ENCODE results near the gene DCN. TPM values are rescaled to one million over a fixed set of nuclear protein-coding genes. Genes with fewer than 3 reads are reported as not detected.
"Not testable (repeated sequence)": the region's sequence is repeated elsewhere in the genome, so short reads cannot be mapped to it uniquely, and the experiment has no call there.

Gene DCN, protein sequence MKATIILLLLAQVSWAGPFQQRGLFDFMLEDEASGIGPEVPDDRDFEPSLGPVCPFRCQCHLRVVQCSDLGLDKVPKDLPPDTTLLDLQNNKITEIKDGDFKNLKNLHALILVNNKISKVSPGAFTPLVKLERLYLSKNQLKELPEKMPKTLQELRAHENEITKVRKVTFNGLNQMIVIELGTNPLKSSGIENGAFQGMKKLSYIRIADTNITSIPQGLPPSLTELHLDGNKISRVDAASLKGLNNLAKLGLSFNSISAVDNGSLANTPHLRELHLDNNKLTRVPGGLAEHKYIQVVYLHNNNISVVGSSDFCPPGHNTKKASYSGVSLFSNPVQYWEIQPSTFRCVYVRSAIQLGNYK
- not detected for total RNA-seq

GRCh38 chr12:91182636-91183455 is at the start of gene DCN:
TSS of gene DCN (minus strand) at chr12:91182817. CDS start at chr12:91178552, 4,265 bp downstream.
- no peaks in the 10 kb centered on the region for H3K36me3 Mint-ChIP-seq (ENCODE audit: low read depth)
- no peaks in the 10 kb centered on the region for H3K4me1 Mint-ChIP-seq
- no peak within 1 kb of the TSS for H3K4me3 Mint-ChIP-seq
- peaks cover 4% of the 10 kb centered on the region for H3K27me3 Mint-ChIP-seq
- no peak for ATAC-seq (replicated peaks)
- H3K27ac Mint-ChIP-seq = no peak within 1 kb of the TSS
- no peaks in the 10 kb centered on the region for H3K9me3 Mint-ChIP-seq

GRCh38 chr12:91230841-91231240 is 48.2 kb upstream of the DCN start:
- H3K9me3 Mint-ChIP-seq = no peaks in the 10 kb centered on the region
- H3K27me3 Mint-ChIP-seq = peaks cover 3% of the 10 kb centered on the region
- ATAC-seq (replicated peaks) = no peak
- H3K36me3 Mint-ChIP-seq (ENCODE audit: low read depth) = no peaks in the 10 kb centered on the region
- no peak overlapping the region for H3K27ac Mint-ChIP-seq
- no peaks in the 10 kb centered on the region for H3K4me1 Mint-ChIP-seq
- no peak overlapping the region for H3K4me3 Mint-ChIP-seq

GRCh38 chr12:91226951-91227350 is 44.3 kb upstream of the DCN start:
- H3K36me3 Mint-ChIP-seq (ENCODE audit: low read depth) = no peaks in the 10 kb centered on the region
- no peak overlapping the region for H3K27ac Mint-ChIP-seq
- no peak overlapping the region for H3K4me3 Mint-ChIP-seq
- no peaks in the 10 kb centered on the region for H3K9me3 Mint-ChIP-seq
- H3K4me1 Mint-ChIP-seq = no peaks in the 10 kb centered on the region
- H3K27me3 Mint-ChIP-seq = peaks cover 3% of the 10 kb centered on the region
- no peak for ATAC-seq (replicated peaks)

DNA sequence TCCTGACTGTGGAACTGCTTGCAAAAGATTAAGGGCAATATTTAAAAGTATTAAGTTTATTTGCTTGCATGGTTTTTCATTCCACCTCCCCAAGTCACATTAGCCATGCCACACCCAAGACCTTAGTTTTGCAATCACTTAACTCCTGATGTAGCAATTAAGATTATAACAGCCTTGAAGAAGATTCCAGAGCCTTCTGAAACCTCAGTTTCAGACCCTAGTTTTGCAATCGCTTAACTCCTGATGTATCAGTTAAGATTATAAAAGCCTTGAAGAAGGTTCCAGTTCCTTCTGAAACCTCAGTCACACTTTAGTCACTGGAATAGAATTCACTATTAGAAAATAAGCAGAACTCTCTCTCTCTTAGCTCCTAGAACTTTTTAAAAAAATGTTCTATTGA is 42.7 kb upstream of the DCN start:
- Mint-ChIP-seq H3K4me1 (no peaks in the 10 kb centered on the region), H3K27me3 (peaks cover 3% of the 10 kb centered on the region), H3K9me3 (no peaks in the 10 kb centered on the region), H3K4me3 (no peak overlapping the region), H3K27ac (no peak overlapping the region), H3K36me3 (ENCODE audit: low read depth) (no peaks in the 10 kb centered on the region)
- ATAC-seq (replicated peaks) = no peak

DNA sequence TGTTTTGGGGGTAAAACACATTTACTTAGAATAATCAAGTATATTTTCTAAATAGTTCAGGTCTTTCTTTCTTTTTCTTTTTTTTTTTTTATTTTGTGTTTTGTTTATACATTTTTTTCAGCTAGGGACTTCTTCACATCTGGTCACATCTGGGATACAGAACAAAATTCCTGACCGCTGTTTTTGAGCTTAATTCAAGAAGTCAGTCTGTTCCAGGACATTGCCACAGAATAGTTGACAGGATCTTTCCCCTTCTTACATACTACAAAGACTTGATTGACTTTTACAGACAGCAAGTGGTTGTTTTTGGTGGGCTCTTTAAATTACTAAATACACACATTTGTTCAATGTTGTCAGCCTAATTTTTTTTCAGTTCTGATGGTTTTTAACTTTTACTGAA is 41.8 kb upstream of the DCN start:
- H3K27me3 Mint-ChIP-seq = peaks cover 3% of the 10 kb centered on the region
- H3K4me1 Mint-ChIP-seq = no peaks in the 10 kb centered on the region
- no peak for ATAC-seq (replicated peaks)
- H3K4me3 Mint-ChIP-seq = no peak overlapping the region
- no peak overlapping the region for H3K27ac Mint-ChIP-seq
- no peaks in the 10 kb centered on the region for H3K9me3 Mint-ChIP-seq
- no peaks in the 10 kb centered on the region for H3K36me3 Mint-ChIP-seq (ENCODE audit: low read depth)

DNA sequence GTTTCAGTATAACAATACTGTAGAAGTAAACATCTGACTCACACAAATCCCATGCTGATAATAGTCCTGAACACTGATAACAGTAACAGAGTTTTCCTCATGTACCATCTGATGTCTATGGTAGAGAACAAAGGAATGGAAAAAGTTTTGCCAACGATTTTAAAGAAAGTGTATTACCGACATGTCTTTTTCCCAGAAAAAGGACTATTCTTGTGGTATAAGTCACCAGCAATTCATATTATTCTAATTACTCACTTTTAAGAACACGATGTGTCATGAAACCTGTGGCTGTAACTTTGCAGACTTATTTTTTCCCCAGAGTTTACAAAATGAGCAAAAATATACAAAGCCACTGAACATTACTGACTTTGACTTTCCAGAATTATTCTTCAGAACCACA is 40.1 kb upstream of the DCN start:
- no peak overlapping the region for H3K4me3 Mint-ChIP-seq
- H3K27ac Mint-ChIP-seq = no peak overlapping the region
- H3K4me1 Mint-ChIP-seq = no peaks in the 10 kb centered on the region
- no peaks in the 10 kb centered on the region for H3K36me3 Mint-ChIP-seq (ENCODE audit: low read depth)
- no peak for ATAC-seq (replicated peaks)
- H3K9me3 Mint-ChIP-seq = no peaks in the 10 kb centered on the region
- H3K27me3 Mint-ChIP-seq = peaks cover 3% of the 10 kb centered on the region

- Mint-ChIP-seq H3K4me3 (no peak overlapping the region), H3K4me1 (no peaks in the 10 kb centered on the region), H3K27me3 (no peaks in the 10 kb centered on the region), H3K9me3 (no peaks in the 10 kb centered on the region), H3K36me3 (ENCODE audit: low read depth) (no peaks in the 10 kb centered on the region), H3K27ac (no peak overlapping the region)
- no peak for ATAC-seq (replicated peaks)
Observed at GRCh38 chr12:91219919-91220318, 37.3 kb upstream of the DCN start.

GRCh38 chr12:91219511-91219910 is 36.9 kb upstream of the DCN start:
- Mint-ChIP-seq H3K4me1 (no peaks in the 10 kb centered on the region), H3K27ac (no peak overlapping the region), H3K9me3 (no peaks in the 10 kb centered on the region), H3K4me3 (no peak overlapping the region), H3K27me3 (no peaks in the 10 kb centered on the region), H3K36me3 (ENCODE audit: low read depth) (no peaks in the 10 kb centered on the region)
- ATAC-seq (replicated peaks) = no peak

DNA sequence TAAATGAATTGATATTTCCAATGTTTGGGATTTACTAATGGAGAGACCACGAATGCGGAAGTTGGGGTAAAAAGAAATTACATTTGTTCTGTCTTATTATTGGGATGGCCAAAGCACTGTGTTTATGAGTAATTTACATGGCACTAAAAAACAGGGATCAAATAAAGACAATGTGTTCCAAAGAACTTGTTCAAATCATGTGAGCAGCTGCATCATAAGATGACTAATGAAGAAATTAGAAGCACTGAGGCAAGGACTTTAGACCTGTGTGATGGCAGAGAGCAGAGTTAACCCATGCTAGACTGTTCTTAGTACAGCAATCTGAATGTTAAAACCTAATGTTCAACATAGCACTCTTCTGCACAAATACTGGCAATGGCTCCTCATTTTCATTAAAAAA is 34.3 kb upstream of the DCN start:
- H3K4me3 Mint-ChIP-seq = no peak overlapping the region
- no peaks in the 10 kb centered on the region for H3K9me3 Mint-ChIP-seq
- no peak overlapping the region for H3K27ac Mint-ChIP-seq
- no peaks in the 10 kb centered on the region for H3K27me3 Mint-ChIP-seq
- no peak for ATAC-seq (replicated peaks)
- no peaks in the 10 kb centered on the region for H3K4me1 Mint-ChIP-seq
- H3K36me3 Mint-ChIP-seq (ENCODE audit: low read depth) = no peaks in the 10 kb centered on the region

DNA sequence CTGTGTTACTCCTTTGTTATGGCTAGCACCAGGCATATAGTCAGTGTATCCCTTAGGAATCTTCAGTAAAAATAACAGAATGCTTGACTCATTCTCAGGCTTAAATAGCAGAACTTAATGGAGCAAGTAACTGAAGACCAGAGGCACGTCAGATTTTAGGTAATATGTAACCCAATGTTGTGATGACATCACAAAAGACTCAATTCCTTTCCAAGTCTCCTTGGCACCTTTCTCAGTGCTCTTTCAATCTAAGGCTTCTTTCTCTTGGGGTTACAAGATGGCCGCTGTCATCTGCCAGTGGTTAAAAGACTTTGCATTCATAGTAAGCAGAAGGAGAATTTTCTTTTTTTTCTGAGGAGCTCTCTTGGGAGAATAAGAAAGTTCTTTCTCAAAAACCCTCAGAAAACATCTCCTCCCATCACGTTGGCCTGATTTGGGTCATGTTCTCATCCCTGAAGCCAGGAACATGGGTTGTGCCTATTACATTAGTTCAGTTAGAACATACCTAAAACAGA is 33.4 kb upstream of the DCN start:
- no peaks in the 10 kb centered on the region for H3K27me3 Mint-ChIP-seq
- no peak overlapping the region for H3K27ac Mint-ChIP-seq
- ATAC-seq (replicated peaks) = no peak
- no peaks in the 10 kb centered on the region for H3K36me3 Mint-ChIP-seq (ENCODE audit: low read depth)
- no peaks in the 10 kb centered on the region for H3K9me3 Mint-ChIP-seq
- no peak overlapping the region for H3K4me3 Mint-ChIP-seq
- no peaks in the 10 kb centered on the region for H3K4me1 Mint-ChIP-seq

DNA sequence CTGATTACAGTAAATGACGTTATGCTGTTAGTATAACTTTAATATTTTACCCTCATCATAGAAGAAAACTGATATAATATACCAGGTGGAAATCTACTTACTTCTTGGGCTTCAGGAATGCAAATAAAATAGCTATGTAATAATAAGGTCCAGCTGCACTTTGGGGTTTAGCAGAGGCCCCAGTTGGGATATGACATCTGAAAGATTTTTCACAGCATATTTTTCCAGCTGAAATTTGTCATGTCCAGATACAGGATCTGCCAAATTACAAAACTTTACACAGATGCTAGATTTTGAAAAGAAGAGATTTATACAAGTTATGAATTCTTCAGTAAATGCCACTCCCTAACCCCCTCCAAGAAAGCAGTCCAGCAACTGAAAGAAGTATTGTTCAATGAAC is 29.2 kb upstream of the DCN start:
- H3K27ac Mint-ChIP-seq = no peak overlapping the region
- no peak overlapping the region for H3K4me3 Mint-ChIP-seq
- no peaks in the 10 kb centered on the region for H3K36me3 Mint-ChIP-seq (ENCODE audit: low read depth)
- H3K27me3 Mint-ChIP-seq = no peaks in the 10 kb centered on the region
- H3K4me1 Mint-ChIP-seq = no peaks in the 10 kb centered on the region
- no peaks in the 10 kb centered on the region for H3K9me3 Mint-ChIP-seq
- no peak for ATAC-seq (replicated peaks)

GRCh38 chr12:91210618-91211017 is 28.0 kb upstream of the DCN start:
- H3K27ac Mint-ChIP-seq = no peak overlapping the region
- no peak for ATAC-seq (replicated peaks)
- H3K9me3 Mint-ChIP-seq = no peaks in the 10 kb centered on the region
- H3K4me1 Mint-ChIP-seq = no peaks in the 10 kb centered on the region
- no peaks in the 10 kb centered on the region for H3K36me3 Mint-ChIP-seq (ENCODE audit: low read depth)
- no peak overlapping the region for H3K4me3 Mint-ChIP-seq
- no peaks in the 10 kb centered on the region for H3K27me3 Mint-ChIP-seq

GRCh38 chr12:91210144-91210543 is 27.5 kb upstream of the DCN start:
- Mint-ChIP-seq H3K4me1 (no peaks in the 10 kb centered on the region), H3K36me3 (ENCODE audit: low read depth) (no peaks in the 10 kb centered on the region), H3K27me3 (no peaks in the 10 kb centered on the region), H3K27ac (no peak overlapping the region), H3K4me3 (no peak overlapping the region), H3K9me3 (no peaks in the 10 kb centered on the region)
- ATAC-seq (replicated peaks) = no peak

- not testable (repeated sequence) for ATAC-seq (replicated peaks); H3K9me3 Mint-ChIP-seq; H3K27ac Mint-ChIP-seq; H3K27me3 Mint-ChIP-seq; H3K4me3 Mint-ChIP-seq; H3K36me3 Mint-ChIP-seq (ENCODE audit: low read depth); H3K4me1 Mint-ChIP-seq
Observed at GRCh38 chr12:91207301-91207700, 24.7 kb upstream of the DCN start.

DNA sequence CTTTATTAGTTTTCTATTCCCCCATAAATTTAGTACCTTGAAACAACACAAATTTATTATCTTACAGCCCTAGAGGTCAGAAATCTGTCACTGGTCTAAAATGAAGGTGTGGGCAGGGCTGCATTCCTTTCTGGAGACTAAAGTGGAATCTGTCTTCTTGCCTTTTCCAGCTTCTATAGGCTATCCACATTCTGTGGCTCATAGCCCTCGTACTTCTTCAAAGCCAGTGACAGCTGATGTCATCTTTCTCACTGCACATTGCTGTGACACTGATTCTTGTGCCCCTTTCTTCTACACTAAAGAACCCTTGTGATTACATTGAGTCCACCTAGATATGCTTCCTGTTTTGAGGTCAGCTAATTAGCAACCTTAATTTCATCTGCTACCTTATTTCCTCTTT is 23.2 kb upstream of the DCN start:
- no peaks in the 10 kb centered on the region for H3K4me1 Mint-ChIP-seq
- no peaks in the 10 kb centered on the region for H3K36me3 Mint-ChIP-seq (ENCODE audit: low read depth)
- ATAC-seq (replicated peaks) = no peak
- no peaks in the 10 kb centered on the region for H3K9me3 Mint-ChIP-seq
- H3K27ac Mint-ChIP-seq = no peak overlapping the region
- no peak overlapping the region for H3K4me3 Mint-ChIP-seq
- H3K27me3 Mint-ChIP-seq = no peaks in the 10 kb centered on the region
